Esophagus muscularis mucosa (tissue), 4 donors: ENCODE data around the gene IGFBP2.

Source experiments
- EP300 ChIP-seq: sonication (generic); formaldehyde crosslinking; IDR thresholded peaks from one replicate; pipeline ENCODE4 v1.6.1; 2017; ENCODE audit warnings: antibody characterized with exemption
- POLR2A ChIP-seq: fragments of 450-650 bp; IDR thresholded peaks from one replicate; pipeline ENCODE4 v1.6.1; 2017; ENCODE audit warnings: antibody characterized with exemption, moderate library complexity, mild to moderate bottlenecking, low read depth
- POLR2AphosphoS5 ChIP-seq, 2 donors: sonication (generic); formaldehyde crosslinking; IDR thresholded peaks; one replicate each; pipeline ENCODE4 v1.6.1; 2017; ENCODE audit warnings: antibody characterized with exemption in 2 of 2
- TF ChIP-seq, protein P1 (sequence below), 3 experiments: fragments of 200-600 bp in 2 of 3; fragments of 450-650 bp in 1 of 3; sonication (generic) in 2 of 3; IDR thresholded peaks; one replicate each; pipeline ENCODE4 v1.5.1; 2017 to 2019; ENCODE audit warnings: antibody characterized with exemption in 3 of 3, mild to moderate bottlenecking in 2 of 3, moderate library complexity in 1 of 3

DNA sequence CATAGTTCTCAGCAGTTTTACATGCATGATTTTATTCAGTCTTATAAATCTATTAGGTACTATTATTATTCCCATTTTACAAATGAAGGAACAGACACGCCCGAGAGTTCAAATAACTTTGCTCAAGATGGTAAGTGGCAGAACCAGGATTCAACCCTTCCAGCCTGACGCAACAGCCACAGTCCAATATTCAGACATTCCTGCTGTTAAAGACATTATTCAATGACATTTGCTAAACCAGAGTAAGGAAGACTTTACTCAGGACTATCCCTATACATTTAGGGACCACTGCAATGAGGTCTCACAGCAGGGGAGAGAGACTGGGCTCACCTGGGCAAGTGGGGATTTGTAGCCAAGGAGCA lies 29.4 kb upstream of the IGFBP2 start:
- TF ChIP-seq, protein P1, sequence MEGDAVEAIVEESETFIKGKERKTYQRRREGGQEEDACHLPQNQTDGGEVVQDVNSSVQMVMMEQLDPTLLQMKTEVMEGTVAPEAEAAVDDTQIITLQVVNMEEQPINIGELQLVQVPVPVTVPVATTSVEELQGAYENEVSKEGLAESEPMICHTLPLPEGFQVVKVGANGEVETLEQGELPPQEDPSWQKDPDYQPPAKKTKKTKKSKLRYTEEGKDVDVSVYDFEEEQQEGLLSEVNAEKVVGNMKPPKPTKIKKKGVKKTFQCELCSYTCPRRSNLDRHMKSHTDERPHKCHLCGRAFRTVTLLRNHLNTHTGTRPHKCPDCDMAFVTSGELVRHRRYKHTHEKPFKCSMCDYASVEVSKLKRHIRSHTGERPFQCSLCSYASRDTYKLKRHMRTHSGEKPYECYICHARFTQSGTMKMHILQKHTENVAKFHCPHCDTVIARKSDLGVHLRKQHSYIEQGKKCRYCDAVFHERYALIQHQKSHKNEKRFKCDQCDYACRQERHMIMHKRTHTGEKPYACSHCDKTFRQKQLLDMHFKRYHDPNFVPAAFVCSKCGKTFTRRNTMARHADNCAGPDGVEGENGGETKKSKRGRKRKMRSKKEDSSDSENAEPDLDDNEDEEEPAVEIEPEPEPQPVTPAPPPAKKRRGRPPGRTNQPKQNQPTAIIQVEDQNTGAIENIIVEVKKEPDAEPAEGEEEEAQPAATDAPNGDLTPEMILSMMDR (IDR thresholded peaks at IDR 0.05) = no peak
- TF ChIP-seq EP300 (no peak), POLR2AphosphoS5 (IDR thresholded peaks at IDR 0.05) (no peak), POLR2A (no peak)
